Measurements from ENCODE around the gene C1orf210. TPM values are rescaled to one million over a fixed set of nuclear protein-coding genes. Genes with fewer than 3 reads are reported as not detected.
A peak's percentile ranks its signal among the peaks of the same experiment; 100 is the strongest.

Gene C1orf210
- total RNA-seq, 2 experiments from 2014 or later, result not detected

- CTCF ChIA-PET, result interaction anchor here (0.7 to 3.4 kb wide), 4 partner anchors 13 to 610 kb away, joined by 3 to 14 read pairs (median 4); no protein-coding TSS in a partner anchor
Observed at GRCh38 chr1:43239484-43239883, 45.9 kb downstream of the C1orf210 start.

GRCh38 chr1:43238991-43239469 lies 46.4 kb downstream of the C1orf210 start:
- no peaks in the 10 kb centered on the region for H3K9me3 Mint-ChIP-seq
- intact Hi-C loops (cut with micrococcal nuclease), result loop anchor here (1.0 kb wide), 1 partner anchor 119 kb away; the partner anchor contains the start of gene CDC20
- no peak overlapping the region for H3K4me3 Mint-ChIP-seq
- peaks cover 2% of the 10 kb centered on the region for H3K27me3 Mint-ChIP-seq (ENCODE audit: low read depth)
- no peak for DNase-seq
- H3K36me3 Mint-ChIP-seq (ENCODE audit: low read depth), result no peaks in the 10 kb centered on the region
- CTCF ChIA-PET, result interaction anchor here (0.7 to 3.4 kb wide), 4 partner anchors 12 to 610 kb away, joined by 3 to 14 read pairs (median 4); no protein-coding TSS in a partner anchor
- no peaks in the 10 kb centered on the region for H3K4me1 Mint-ChIP-seq (ENCODE audit: low read depth)
- H3K27ac Mint-ChIP-seq, result peak overlapping the region; percentile 25

More at GRCh38 chr1:43239484-43239883, 45.9 kb downstream of the C1orf210 start:
- intact Hi-C loops (cut with micrococcal nuclease), result no loop called here
- Mint-ChIP-seq H3K9me3 (no peaks in the 10 kb centered on the region), H3K27ac (no peak overlapping the region), H3K27me3 (ENCODE audit: low read depth) (peaks cover 2% of the 10 kb centered on the region), H3K4me1 (ENCODE audit: low read depth) (no peaks in the 10 kb centered on the region), H3K4me3 (no peak overlapping the region), H3K36me3 (ENCODE audit: low read depth) (no peaks in the 10 kb centered on the region)
- DNase-seq, result no peak

GRCh38 chr1:43238085-43238484 lies 47.3 kb downstream of the C1orf210 start:
- H3K27ac Mint-ChIP-seq, result no peak overlapping the region
- no peaks in the 10 kb centered on the region for H3K4me1 Mint-ChIP-seq (ENCODE audit: low read depth)
- DNase-seq, result peak; percentile 62
- no peak overlapping the region for H3K4me3 Mint-ChIP-seq
- H3K27me3 Mint-ChIP-seq (ENCODE audit: low read depth), result peaks cover 2% of the 10 kb centered on the region
- CTCF ChIA-PET, result interaction anchor here (0.7 to 3.4 kb wide), 3 partner anchors 11 to 216 kb away, joined by 3 to 14 read pairs (median 3); no protein-coding TSS in a partner anchor
- H3K36me3 Mint-ChIP-seq (ENCODE audit: low read depth), result no peaks in the 10 kb centered on the region
- intact Hi-C loops (cut with micrococcal nuclease), result loop anchor here (1.0 kb wide), 1 partner anchor 120 kb away; the partner anchor contains the start of gene CDC20
- H3K9me3 Mint-ChIP-seq, result no peaks in the 10 kb centered on the region

GRCh38 chr1:43237121-43237520 lies 48.3 kb downstream of the C1orf210 start:
- no peak overlapping the region for H3K4me3 Mint-ChIP-seq
- H3K9me3 Mint-ChIP-seq, result no peaks in the 10 kb centered on the region
- intact Hi-C loops (cut with micrococcal nuclease), result no loop called here
- CTCF ChIA-PET, result interaction anchor here (0.9 to 3.4 kb wide), 3 partner anchors 10 to 178 kb away, joined by 3 to 14 read pairs (median 3); no protein-coding TSS in a partner anchor
- H3K4me1 Mint-ChIP-seq (ENCODE audit: low read depth), result no peaks in the 10 kb centered on the region
- no peak for DNase-seq
- peaks cover 2% of the 10 kb centered on the region for H3K27me3 Mint-ChIP-seq (ENCODE audit: low read depth)
- no peak overlapping the region for H3K27ac Mint-ChIP-seq
- H3K36me3 Mint-ChIP-seq (ENCODE audit: low read depth), result no peaks in the 10 kb centered on the region

GRCh38 chr1:43235451-43236121 lies 49.8 kb downstream of the C1orf210 start:
- intact Hi-C loops (cut with micrococcal nuclease), result no loop called here
- Mint-ChIP-seq H3K4me1 (ENCODE audit: low read depth) (no peaks in the 10 kb centered on the region), H3K4me3 (no peak overlapping the region), H3K27ac (no peak overlapping the region), H3K27me3 (ENCODE audit: low read depth) (peaks cover 2% of the 10 kb centered on the region), H3K36me3 (ENCODE audit: low read depth) (no peaks in the 10 kb centered on the region), H3K9me3 (no peaks in the 10 kb centered on the region)
- CTCF ChIA-PET, result no interaction called here
- no peak for DNase-seq

GRCh38 chr1:43235040-43235439 lies 50.3 kb downstream of the C1orf210 start:
- no peak for DNase-seq
- H3K27ac Mint-ChIP-seq, result no peak overlapping the region
- H3K9me3 Mint-ChIP-seq, result no peaks in the 10 kb centered on the region
- H3K36me3 Mint-ChIP-seq (ENCODE audit: low read depth), result no peaks in the 10 kb centered on the region
- H3K4me1 Mint-ChIP-seq (ENCODE audit: low read depth), result no peaks in the 10 kb centered on the region
- no peak overlapping the region for H3K4me3 Mint-ChIP-seq
- intact Hi-C loops (cut with micrococcal nuclease), result no loop called here
- CTCF ChIA-PET, result no interaction called here
- peaks cover 2% of the 10 kb centered on the region for H3K27me3 Mint-ChIP-seq (ENCODE audit: low read depth)

- no peak overlapping the region for H3K27ac Mint-ChIP-seq
- no peak for DNase-seq
- H3K36me3 Mint-ChIP-seq (ENCODE audit: low read depth), result no peaks in the 10 kb centered on the region
- H3K27me3 Mint-ChIP-seq (ENCODE audit: low read depth), result peaks cover 2% of the 10 kb centered on the region
- H3K9me3 Mint-ChIP-seq, result no peaks in the 10 kb centered on the region
- H3K4me1 Mint-ChIP-seq (ENCODE audit: low read depth), result no peaks in the 10 kb centered on the region
- CTCF ChIA-PET, result interaction anchor here (1.7 kb wide), 1 partner anchor 9 kb away, joined by 5 read pairs; no protein-coding TSS in a partner anchor
- intact Hi-C loops (cut with micrococcal nuclease), result no loop called here
- no peak overlapping the region for H3K4me3 Mint-ChIP-seq
Observed at GRCh38 chr1:43234267-43234666, 51.1 kb downstream of the C1orf210 start.

- DNase-seq, result no peak
- Mint-ChIP-seq H3K4me3 (no peak overlapping the region), H3K27me3 (ENCODE audit: low read depth) (peaks cover 2% of the 10 kb centered on the region), H3K27ac (no peak overlapping the region), H3K4me1 (ENCODE audit: low read depth) (no peaks in the 10 kb centered on the region), H3K36me3 (ENCODE audit: low read depth) (no peaks in the 10 kb centered on the region), H3K9me3 (no peaks in the 10 kb centered on the region)
- intact Hi-C loops (cut with micrococcal nuclease), result no loop called here
- CTCF ChIA-PET, result interaction anchor here (1.7 kb wide), 1 partner anchor 9 kb away, joined by 5 read pairs; no protein-coding TSS in a partner anchor
Observed at GRCh38 chr1:43233631-43234030, 51.8 kb downstream of the C1orf210 start.

- no peak overlapping the region for H3K4me3 Mint-ChIP-seq
- no peak overlapping the region for H3K27ac Mint-ChIP-seq
- H3K36me3 Mint-ChIP-seq (ENCODE audit: low read depth), result no peaks in the 10 kb centered on the region
- peaks cover 2% of the 10 kb centered on the region for H3K27me3 Mint-ChIP-seq (ENCODE audit: low read depth)
- no peaks in the 10 kb centered on the region for H3K4me1 Mint-ChIP-seq (ENCODE audit: low read depth)
- CTCF ChIA-PET, result interaction anchor here (1.7 kb wide), 1 partner anchor 11 kb away, joined by 5 read pairs; no protein-coding TSS in a partner anchor
- no peak for DNase-seq
- H3K9me3 Mint-ChIP-seq, result no peaks in the 10 kb centered on the region
- intact Hi-C loops (cut with micrococcal nuclease), result no loop called here
Observed at GRCh38 chr1:43232482-43232881, 52.9 kb downstream of the C1orf210 start.

- DNase-seq, result no peak
- H3K27me3 Mint-ChIP-seq (ENCODE audit: low read depth), result peaks cover 2% of the 10 kb centered on the region
- CTCF ChIA-PET, result no interaction called here
- intact Hi-C loops (cut with micrococcal nuclease), result no loop called here
- no peaks in the 10 kb centered on the region for H3K4me1 Mint-ChIP-seq (ENCODE audit: low read depth)
- no peak overlapping the region for H3K4me3 Mint-ChIP-seq
- H3K9me3 Mint-ChIP-seq, result no peaks in the 10 kb centered on the region
- no peaks in the 10 kb centered on the region for H3K36me3 Mint-ChIP-seq (ENCODE audit: low read depth)
- no peak overlapping the region for H3K27ac Mint-ChIP-seq
Observed at GRCh38 chr1:43232074-43232473, 53.3 kb downstream of the C1orf210 start.
